ENCODE measurements around the gene C19orf25.

Gene C19orf25

DNA sequence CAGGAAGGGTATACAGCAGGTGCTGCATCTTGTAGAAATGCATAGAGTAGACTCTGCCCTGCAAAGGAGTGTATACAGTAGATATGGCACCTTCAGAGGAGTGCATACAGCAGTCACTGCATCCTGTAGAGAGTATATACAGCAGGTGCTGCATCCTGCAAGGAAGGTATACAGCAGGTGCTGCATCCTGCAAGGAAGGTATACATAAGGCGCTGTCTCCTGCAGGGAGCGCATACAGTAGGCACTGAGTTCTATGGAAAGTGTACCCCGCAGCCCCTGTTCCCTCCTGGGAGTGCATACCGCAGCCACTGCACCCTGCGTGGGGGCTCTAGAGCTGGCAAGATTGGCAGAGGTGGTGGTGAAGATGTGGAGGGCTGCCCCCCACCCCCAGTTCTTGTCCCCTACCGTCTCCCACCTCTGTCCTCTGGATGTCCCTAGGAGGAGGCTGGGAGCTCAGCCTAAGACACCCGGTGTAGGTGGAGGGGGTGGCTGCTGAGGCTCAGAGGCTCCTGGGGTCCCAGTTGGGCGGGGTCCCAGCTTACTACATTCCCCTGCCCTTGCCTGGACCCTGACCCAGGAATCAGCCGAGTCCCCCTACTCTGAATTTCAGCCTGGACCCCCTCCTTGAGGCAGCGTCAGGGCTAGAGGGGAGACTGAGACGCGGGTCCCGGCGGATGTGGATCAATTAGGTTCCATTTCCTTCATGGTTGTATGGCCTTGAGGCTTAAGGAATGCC, 36.1 kb upstream of the C19orf25 start:
- TF ChIP-seq, protein P1, sequence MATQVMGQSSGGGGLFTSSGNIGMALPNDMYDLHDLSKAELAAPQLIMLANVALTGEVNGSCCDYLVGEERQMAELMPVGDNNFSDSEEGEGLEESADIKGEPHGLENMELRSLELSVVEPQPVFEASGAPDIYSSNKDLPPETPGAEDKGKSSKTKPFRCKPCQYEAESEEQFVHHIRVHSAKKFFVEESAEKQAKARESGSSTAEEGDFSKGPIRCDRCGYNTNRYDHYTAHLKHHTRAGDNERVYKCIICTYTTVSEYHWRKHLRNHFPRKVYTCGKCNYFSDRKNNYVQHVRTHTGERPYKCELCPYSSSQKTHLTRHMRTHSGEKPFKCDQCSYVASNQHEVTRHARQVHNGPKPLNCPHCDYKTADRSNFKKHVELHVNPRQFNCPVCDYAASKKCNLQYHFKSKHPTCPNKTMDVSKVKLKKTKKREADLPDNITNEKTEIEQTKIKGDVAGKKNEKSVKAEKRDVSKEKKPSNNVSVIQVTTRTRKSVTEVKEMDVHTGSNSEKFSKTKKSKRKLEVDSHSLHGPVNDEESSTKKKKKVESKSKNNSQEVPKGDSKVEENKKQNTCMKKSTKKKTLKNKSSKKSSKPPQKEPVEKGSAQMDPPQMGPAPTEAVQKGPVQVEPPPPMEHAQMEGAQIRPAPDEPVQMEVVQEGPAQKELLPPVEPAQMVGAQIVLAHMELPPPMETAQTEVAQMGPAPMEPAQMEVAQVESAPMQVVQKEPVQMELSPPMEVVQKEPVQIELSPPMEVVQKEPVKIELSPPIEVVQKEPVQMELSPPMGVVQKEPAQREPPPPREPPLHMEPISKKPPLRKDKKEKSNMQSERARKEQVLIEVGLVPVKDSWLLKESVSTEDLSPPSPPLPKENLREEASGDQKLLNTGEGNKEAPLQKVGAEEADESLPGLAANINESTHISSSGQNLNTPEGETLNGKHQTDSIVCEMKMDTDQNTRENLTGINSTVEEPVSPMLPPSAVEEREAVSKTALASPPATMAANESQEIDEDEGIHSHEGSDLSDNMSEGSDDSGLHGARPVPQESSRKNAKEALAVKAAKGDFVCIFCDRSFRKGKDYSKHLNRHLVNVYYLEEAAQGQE (IDR thresholded peaks at IDR 0.05; ENCODE audit: low read depth): no peak
- TF ChIP-seq TEAD4 (IDR thresholded peaks at IDR 0.05) (no peak), NFIC (IDR thresholded peaks at IDR 0.05) (no peak), YY1 (IDR thresholded peaks at IDR 0.05; ENCODE audit: low read depth) (no peak), CEBPB (IDR thresholded peaks at IDR 0.05) (no peak), RAD21 (IDR thresholded peaks at IDR 0.05; ENCODE audit: low read depth) (no peak), FOXM1 (IDR thresholded peaks at IDR 0.05; ENCODE audit: borderline replicate concordance, low read depth) (no peak), EP300 (IDR thresholded peaks at IDR 0.05; ENCODE audit: borderline replicate concordance) (no peak), TCF12 (IDR thresholded peaks at IDR 0.05; ENCODE audit: low read depth) (no peak), ZBTB7A (IDR thresholded peaks at IDR 0.05; ENCODE audit: low read depth) (no peak), TAF1 (IDR thresholded peaks at IDR 0.05; ENCODE audit: low read depth) (no peak), EGR1 (IDR thresholded peaks at IDR 0.05) (no peak), CREB1 (IDR thresholded peaks at IDR 0.05; ENCODE audit: low read depth) (no peak)
- TF ChIP-seq, protein P2, sequence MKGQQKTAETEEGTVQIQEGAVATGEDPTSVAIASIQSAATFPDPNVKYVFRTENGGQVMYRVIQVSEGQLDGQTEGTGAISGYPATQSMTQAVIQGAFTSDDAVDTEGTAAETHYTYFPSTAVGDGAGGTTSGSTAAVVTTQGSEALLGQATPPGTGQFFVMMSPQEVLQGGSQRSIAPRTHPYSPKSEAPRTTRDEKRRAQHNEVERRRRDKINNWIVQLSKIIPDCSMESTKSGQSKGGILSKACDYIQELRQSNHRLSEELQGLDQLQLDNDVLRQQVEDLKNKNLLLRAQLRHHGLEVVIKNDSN (IDR thresholded peaks at IDR 0.05): no peak
- TF ChIP-seq, protein P3, sequence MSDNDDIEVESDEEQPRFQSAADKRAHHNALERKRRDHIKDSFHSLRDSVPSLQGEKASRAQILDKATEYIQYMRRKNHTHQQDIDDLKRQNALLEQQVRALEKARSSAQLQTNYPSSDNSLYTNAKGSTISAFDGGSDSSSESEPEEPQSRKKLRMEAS (IDR thresholded peaks at IDR 0.05): no peak

DNA sequence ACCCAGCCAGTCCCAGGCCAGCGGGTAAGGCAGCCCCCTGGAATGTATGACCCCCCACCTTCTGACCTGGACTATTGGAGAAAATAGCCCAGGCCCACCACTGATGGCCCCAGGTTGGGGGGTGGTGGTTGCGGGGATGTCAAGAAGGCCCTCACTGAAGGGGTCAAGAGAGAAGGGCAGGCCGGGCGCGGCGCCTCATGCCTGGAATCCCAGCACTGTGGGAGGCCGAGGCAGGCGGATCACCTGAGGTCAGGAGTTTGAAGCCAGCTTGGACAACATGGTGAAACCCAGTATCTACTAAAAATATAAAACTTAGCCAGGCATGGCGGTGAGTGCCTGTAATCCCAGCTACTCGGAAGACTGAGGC, 35.3 kb upstream of the C19orf25 start:
- TF ChIP-seq TAF1 (IDR thresholded peaks at IDR 0.05; ENCODE audit: low read depth): no peak
- TF ChIP-seq RAD21 (IDR thresholded peaks at IDR 0.05; ENCODE audit: low read depth): no peak
- no peak for TF ChIP-seq FOXM1 (IDR thresholded peaks at IDR 0.05; ENCODE audit: borderline replicate concordance, low read depth)
- TF ChIP-seq NFIC (IDR thresholded peaks at IDR 0.05): no peak
- no peak for TF ChIP-seq ZBTB7A (IDR thresholded peaks at IDR 0.05; ENCODE audit: low read depth)
- TF ChIP-seq, protein P3 (IDR thresholded peaks at IDR 0.05): no peak

DNA sequence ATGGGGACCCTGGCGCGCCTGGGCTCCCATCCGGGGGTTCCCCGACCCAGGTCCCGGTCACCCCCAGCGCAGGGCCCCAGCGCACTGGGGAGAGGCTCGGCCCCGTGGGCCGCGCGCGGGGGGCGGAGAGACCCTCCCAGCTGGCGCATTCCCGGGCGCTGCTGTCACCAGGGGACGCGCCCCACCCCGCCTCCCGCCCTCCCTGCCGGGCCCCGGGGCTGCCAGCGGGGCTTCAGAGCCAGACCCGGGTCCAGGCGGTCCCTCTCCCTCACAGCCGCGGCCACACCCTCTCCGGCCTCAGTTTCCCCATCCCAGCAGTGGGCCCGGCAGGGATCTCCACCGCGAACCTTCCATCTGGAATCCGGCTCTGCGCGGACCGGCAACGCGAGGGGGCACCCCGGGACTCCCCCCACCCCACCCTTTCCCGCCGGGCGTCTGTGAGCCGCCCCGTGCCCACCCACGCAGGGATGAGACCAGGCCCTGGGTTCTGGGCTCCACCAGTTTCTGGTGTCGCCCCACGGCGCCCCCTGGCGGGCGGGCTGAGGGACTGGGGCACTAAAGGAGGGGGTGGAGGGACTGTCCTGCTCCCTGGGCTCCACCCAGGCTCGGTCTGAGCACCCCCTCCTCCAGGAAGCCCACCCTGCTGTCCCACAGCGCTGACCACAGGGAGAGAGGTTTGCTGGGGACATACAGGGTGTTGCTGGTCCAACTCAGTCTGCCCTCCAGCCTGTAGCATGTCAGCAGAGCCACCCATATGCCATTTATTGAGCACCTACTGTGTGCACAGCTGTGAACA, 34.7 kb upstream of the C19orf25 start:
- TF ChIP-seq TCF12 (IDR thresholded peaks at IDR 0.05; ENCODE audit: low read depth) (no peak), EGR1 (IDR thresholded peaks at IDR 0.05) (peak; percentile 41; the same call in 1 of the 2 replicates), CEBPB (IDR thresholded peaks at IDR 0.05) (no peak), ZBTB7A (IDR thresholded peaks at IDR 0.05; ENCODE audit: low read depth) (peak; percentile 94), EP300 (IDR thresholded peaks at IDR 0.05; ENCODE audit: borderline replicate concordance) (no peak), TAF1 (IDR thresholded peaks at IDR 0.05; ENCODE audit: low read depth) (no peak), TEAD4 (IDR thresholded peaks at IDR 0.05) (peak; percentile 32), FOXM1 (IDR thresholded peaks at IDR 0.05; ENCODE audit: borderline replicate concordance, low read depth) (no peak), YY1 (IDR thresholded peaks at IDR 0.05; ENCODE audit: low read depth) (no peak), CREB1 (IDR thresholded peaks at IDR 0.05; ENCODE audit: low read depth) (no peak), RAD21 (IDR thresholded peaks at IDR 0.05; ENCODE audit: low read depth) (peak; percentile 31; the same call in 1 of the 2 replicates), NFIC (IDR thresholded peaks at IDR 0.05) (no peak)
- TF ChIP-seq, protein P1 (IDR thresholded peaks at IDR 0.05; ENCODE audit: low read depth): no peak
- TF ChIP-seq, protein P3 (IDR thresholded peaks at IDR 0.05): no peak
- TF ChIP-seq, protein P2 (IDR thresholded peaks at IDR 0.05): no peak

DNA sequence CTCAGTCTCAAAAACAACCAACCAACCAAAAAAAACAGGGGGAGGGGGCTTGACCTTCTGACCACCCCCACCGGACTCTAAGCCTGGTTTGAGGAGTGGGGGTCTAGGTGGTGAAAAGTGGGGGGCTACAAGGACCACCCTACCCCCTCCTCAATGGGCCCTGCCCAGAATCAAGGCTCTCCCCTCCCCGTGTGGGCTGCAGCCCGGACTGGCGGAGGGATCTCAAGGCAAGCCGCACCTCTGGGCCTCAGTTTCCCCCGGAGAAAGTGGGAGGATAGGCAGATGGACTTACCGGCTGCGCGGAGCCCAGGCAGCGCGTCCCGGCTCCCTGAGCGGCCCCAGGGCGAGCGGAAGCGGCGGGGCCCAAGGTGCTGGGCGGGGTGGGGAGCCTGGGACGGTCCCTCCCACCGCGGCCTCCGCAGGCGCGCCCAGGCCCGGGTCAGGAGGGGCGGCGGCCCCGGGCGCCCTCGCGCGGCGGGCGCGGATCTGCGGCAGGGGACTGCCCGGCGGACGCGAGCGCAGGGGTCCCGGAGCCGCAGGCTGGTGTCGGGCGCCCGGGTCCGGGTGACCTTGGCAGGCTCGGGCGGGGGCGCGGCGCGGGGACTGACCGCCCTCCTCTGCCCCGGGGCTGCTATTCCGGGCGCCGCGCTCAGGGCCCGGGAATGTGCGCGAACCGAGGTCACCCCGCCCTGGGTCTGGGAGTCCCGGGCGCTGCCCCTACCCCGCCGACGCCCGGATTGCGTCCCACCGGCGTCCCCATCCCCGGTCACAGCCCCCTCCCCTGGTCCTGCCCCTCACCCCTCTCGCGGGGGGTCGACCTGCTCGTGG, 33.9 kb upstream of the C19orf25 start, which contains the start of gene ADAMTSL5:
Gene ADAMTSL5, minus strand, starts transcription at position 349 of the 828 bp plus-strand sequence. CDS start 2,076 bp downstream, outside the sequence.
- TF ChIP-seq, protein P2 (IDR thresholded peaks at IDR 0.05): no peak
- no peak for TF ChIP-seq NFIC (IDR thresholded peaks at IDR 0.05)
- TF ChIP-seq RAD21 (IDR thresholded peaks at IDR 0.05; ENCODE audit: low read depth): peak; percentile 21; the same call in 1 of the 2 replicates
- peak; percentile 65; the same call in 1 of the 2 replicates for TF ChIP-seq ZBTB7A (IDR thresholded peaks at IDR 0.05; ENCODE audit: low read depth)
